WERI-Rb-1 (cell line): ENCODE measurements around the gene PTPRG.

Source experiments
- DNase-seq: peaks from one replicate; pipeline ENCODE4 v3.0.0-alpha.2; 2020
- H3K27ac ChIP-seq: fragments of 250-450 bp; sonication (Bioruptor Pico); 2 replicates; pipeline ENCODE4 v1.5.1; 2020; ENCODE audit warnings: mild to moderate bottlenecking, moderate library complexity
- H3K27me3 ChIP-seq: fragments of 250-450 bp; sonication (Bioruptor Pico); 2 replicates; pipeline ENCODE4 v1.5.1; 2021; ENCODE audit warnings: mild to moderate bottlenecking, low read depth, moderate library complexity; ENCODE audit not compliant: insufficient read depth, severe bottlenecking
- H3K36me3 ChIP-seq: fragments of 250-450 bp; sonication (Bioruptor Pico); 2 replicates; pipeline ENCODE4 v1.5.1; 2020; ENCODE audit warnings: mild to moderate bottlenecking, moderate library complexity
- H3K4me3 ChIP-seq: 2 replicates; pipeline ENCODE4 v1.5.1; 2011; ENCODE audit warnings: low read depth, mild to moderate bottlenecking, control low read depth, low read length
- H3K9me3 ChIP-seq: fragments of 250-450 bp; sonication (Bioruptor Pico); 2 replicates; pipeline ENCODE4 v1.5.1; 2021; ENCODE audit warnings: mild to moderate bottlenecking, moderate library complexity; ENCODE audit not compliant: severe bottlenecking
- TF ChIP-seq, protein P1 (sequence below): IDR thresholded peaks from 2 replicates; pipeline ENCODE4 v1.5.1; 2011; ENCODE audit warnings: low read depth, mild to moderate bottlenecking, control low read depth, inconsistent platforms, low read length

Gene PTPRG

DNA sequence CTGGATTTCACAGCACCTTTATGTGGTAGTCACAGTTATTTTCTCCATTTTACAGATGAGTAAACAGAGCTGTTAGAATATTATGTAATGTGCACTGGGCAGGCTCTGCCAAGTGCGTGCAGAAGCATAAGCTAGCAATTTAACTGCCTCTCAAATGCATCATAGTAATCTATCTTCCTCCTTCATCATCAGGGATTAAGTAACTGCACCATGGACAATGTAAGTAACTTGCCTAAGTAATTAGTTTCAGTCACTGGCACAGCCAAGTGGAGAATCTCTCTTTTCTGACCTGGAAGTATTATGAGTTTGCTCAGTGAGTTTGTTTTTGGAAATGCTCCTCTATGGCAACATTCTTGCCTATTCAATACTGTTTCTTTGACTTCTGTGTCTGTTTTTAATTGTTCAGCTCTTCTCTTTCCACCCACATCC, 260.5 kb downstream of the PTPRG start:
- no peak overlapping the region; the same call in 1 of the 2 replicates for H3K27ac ChIP-seq
- H3K9me3 ChIP-seq = no peaks in the 10 kb centered on the region
- H3K36me3 ChIP-seq = peaks cover 2% of the 10 kb centered on the region
- TF ChIP-seq, protein P1, sequence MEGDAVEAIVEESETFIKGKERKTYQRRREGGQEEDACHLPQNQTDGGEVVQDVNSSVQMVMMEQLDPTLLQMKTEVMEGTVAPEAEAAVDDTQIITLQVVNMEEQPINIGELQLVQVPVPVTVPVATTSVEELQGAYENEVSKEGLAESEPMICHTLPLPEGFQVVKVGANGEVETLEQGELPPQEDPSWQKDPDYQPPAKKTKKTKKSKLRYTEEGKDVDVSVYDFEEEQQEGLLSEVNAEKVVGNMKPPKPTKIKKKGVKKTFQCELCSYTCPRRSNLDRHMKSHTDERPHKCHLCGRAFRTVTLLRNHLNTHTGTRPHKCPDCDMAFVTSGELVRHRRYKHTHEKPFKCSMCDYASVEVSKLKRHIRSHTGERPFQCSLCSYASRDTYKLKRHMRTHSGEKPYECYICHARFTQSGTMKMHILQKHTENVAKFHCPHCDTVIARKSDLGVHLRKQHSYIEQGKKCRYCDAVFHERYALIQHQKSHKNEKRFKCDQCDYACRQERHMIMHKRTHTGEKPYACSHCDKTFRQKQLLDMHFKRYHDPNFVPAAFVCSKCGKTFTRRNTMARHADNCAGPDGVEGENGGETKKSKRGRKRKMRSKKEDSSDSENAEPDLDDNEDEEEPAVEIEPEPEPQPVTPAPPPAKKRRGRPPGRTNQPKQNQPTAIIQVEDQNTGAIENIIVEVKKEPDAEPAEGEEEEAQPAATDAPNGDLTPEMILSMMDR = no peak
- peak; percentile 17 for DNase-seq
- H3K27me3 ChIP-seq = no peaks in the 10 kb centered on the region
- no peak overlapping the region for H3K4me3 ChIP-seq

DNA sequence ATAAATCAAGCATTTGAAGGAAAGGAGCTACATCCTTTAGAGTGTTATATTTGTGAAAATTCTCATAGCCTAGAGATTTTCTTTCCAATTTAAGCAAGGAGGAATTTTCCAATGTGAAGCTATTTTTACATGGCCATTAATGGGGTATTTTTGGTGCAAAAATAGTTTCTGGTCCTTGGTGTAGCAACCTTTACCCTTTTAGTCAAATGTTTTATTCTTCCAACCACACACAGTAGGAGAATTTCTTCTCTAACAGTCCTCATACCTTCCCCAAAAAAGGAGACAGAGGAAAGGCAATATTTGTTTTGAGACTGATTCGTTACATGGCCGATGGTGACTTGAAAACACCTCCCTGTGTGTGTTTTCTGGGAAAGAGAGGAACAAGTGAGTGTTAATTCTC, 261.2 kb downstream of the PTPRG start:
- H3K27me3 ChIP-seq = no peaks in the 10 kb centered on the region
- peaks cover 2% of the 10 kb centered on the region for H3K36me3 ChIP-seq
- H3K4me3 ChIP-seq = no peak overlapping the region
- H3K9me3 ChIP-seq = no peaks in the 10 kb centered on the region
- DNase-seq = no peak
- no peak overlapping the region for H3K27ac ChIP-seq
- TF ChIP-seq, protein P1 = no peak

DNA sequence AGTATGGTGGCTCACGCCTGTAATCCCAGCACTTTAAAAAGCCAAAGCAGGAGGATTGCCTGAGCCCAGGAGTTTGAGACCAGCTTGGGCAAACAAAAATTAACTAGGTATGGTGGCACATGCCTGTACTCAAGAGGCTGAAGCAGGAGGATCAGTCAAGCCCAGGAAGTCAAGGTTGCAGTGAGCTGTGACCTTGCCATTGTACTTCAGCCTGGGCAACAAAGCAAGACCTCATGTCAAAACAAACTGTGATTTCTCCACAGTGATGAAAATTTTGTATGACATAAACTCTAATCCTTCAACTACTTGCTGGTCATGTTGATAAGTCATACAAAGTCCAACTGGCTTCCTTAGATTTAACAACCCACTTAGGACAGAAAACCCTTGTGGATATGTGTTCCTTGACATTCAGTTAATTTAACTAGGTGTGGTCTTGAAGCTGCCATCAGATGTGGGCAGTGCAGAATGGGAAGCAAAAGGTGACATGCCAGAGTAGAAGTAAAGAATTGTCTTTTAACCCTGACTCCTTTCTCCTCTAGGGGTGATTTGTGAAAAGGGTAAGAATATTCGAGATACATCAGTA, 263.3 kb downstream of the PTPRG start:
- TF ChIP-seq, protein P1 = no peak
- Histone ChIP-seq H3K9me3 (no peaks in the 10 kb centered on the region), H3K27me3 (no peaks in the 10 kb centered on the region), H3K36me3 (peaks cover 2% of the 10 kb centered on the region), H3K27ac (no peak overlapping the region), H3K4me3 (no peak overlapping the region)
- no peak for DNase-seq

DNA sequence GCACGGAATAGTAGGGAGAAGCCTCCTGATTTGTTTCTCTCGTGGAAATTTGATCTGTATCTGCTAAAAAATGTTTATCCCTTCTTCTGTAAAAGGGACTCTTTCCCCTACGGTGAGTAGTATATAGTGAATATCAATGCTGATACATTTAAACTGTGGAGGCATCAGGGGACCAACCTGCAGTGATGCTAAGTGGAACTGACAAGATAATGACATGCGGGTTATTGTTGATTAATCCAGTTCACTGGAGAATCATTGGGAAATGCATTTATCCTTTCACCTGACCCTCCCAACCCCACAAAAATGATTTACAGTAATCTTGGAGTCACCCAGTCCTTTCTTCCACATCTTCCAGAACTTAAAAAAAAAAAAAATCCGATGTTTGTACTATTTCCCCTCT, 264.8 kb downstream of the PTPRG start:
- Histone ChIP-seq H3K27me3 (no peaks in the 10 kb centered on the region), H3K4me3 (no peak overlapping the region), H3K27ac (no peak overlapping the region), H3K36me3 (peaks cover 2% of the 10 kb centered on the region), H3K9me3 (no peaks in the 10 kb centered on the region)
- TF ChIP-seq, protein P1 = no peak
- DNase-seq = no peak

DNA sequence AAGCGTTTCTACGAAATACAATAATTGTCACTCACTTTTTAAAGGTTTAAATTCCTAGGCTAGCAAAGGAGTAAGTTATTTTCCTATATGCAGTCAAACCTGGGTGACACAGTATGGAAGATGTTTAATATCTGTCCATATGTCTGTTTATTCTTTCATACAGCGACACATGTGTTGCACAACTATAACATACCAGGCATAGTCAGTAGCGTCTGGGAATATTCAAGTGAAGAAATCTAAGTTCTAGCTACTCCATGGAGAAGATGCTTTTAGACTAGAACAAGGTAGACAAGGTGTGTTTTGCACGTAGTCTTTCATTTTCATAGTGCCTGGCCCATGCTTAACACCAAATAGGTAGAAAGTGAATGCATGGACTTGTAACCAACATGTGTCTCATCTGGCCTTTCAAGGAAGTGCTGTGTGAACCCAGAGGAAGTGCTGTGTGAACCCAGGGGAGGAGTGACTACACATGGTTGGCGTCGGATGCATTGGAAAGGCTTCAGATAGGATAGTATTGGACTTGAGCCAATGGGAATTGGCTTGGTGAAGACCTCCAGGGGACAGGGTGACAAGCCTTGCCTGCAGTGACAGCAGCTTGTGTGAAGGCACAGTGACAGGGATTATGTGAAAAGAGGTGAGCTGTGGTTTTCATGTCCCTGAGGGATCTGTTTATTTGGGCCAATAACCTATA, 267.0 kb downstream of the PTPRG start:
- DNase-seq = no peak
- TF ChIP-seq, protein P1 = no peak

More for the DNA sequence above, 267.0 kb downstream of the PTPRG start:
- H3K4me3 ChIP-seq = no peak overlapping the region
- no peaks in the 10 kb centered on the region; the same call in 1 of the 2 replicates for H3K36me3 ChIP-seq
- H3K27ac ChIP-seq = no peak overlapping the region
- H3K27me3 ChIP-seq = no peaks in the 10 kb centered on the region
- H3K9me3 ChIP-seq = no peaks in the 10 kb centered on the region
